Measurements from ENCODE around the gene NLRP1. TPM values are rescaled to one million over a fixed set of nuclear protein-coding genes. Genes with fewer than 3 reads are reported as not detected.
A peak's percentile ranks its signal among the peaks of the same experiment; 100 is the strongest.

NLRP1 gene
- total RNA-seq, 2 experiments from 2014 or later, result 18.7 to 24.6 TPM

DNA sequence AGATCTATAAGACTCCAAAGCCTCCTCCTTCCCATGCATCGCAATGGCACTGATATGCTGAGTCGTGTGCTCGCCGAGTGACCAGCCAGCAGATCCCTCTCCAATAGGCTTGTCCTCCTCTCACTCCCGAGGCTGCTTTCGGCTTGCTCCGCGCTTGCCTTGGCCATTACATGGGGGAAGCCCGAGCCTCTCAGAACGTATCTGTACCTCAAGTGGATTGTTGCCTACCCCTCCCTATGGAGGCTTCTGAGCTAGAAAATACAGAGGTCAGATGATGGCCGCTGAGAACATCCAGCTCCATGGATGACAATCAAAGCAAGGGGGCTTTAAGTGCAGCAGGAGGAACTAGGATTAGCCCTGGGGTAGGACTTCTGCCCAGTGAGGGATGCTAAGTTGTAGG is 7.7 kb upstream of the NLRP1 start:
- H3K9me3 ChIP-seq (ENCODE audit: low read length), result no peaks in the 10 kb centered on the region
- H3K27ac ChIP-seq (ENCODE audit: low read depth, low read length, poor library complexity, severe bottlenecking), result no peak overlapping the region
- H3K4me3 ChIP-seq (ENCODE audit: low read depth, low read length, poor library complexity, severe bottlenecking), result no peak overlapping the region
- no peak overlapping the region for H2AFZ ChIP-seq (ENCODE audit: low read length)
- TF ChIP-seq, protein P1, sequence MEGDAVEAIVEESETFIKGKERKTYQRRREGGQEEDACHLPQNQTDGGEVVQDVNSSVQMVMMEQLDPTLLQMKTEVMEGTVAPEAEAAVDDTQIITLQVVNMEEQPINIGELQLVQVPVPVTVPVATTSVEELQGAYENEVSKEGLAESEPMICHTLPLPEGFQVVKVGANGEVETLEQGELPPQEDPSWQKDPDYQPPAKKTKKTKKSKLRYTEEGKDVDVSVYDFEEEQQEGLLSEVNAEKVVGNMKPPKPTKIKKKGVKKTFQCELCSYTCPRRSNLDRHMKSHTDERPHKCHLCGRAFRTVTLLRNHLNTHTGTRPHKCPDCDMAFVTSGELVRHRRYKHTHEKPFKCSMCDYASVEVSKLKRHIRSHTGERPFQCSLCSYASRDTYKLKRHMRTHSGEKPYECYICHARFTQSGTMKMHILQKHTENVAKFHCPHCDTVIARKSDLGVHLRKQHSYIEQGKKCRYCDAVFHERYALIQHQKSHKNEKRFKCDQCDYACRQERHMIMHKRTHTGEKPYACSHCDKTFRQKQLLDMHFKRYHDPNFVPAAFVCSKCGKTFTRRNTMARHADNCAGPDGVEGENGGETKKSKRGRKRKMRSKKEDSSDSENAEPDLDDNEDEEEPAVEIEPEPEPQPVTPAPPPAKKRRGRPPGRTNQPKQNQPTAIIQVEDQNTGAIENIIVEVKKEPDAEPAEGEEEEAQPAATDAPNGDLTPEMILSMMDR (conservative IDR thresholded peaks at IDR 0.05; ENCODE audit: low read length), result no peak
- no peak for TF ChIP-seq EZH2phosphoT487 (IDR thresholded peaks at IDR 0.05; ENCODE audit: borderline replicate concordance, low read depth, low read length)
- H3K36me3 ChIP-seq (ENCODE audit: insufficient read depth, low read length), result no peaks in the 10 kb centered on the region
- intact Hi-C loops (cut with micrococcal nuclease; ENCODE audit: unreplicated experiment), result loop anchor here (1.0 kb wide), 1 partner anchor 115 kb away; no protein-coding TSS in a partner anchor
- no peaks in the 10 kb centered on the region for H3K4me1 ChIP-seq (ENCODE audit: insufficient read depth, low read length, poor library complexity, severe bottlenecking)
- H3K4me2 ChIP-seq (ENCODE audit: low read length), result no peak overlapping the region
- no peaks in the 10 kb centered on the region for H3K79me2 ChIP-seq (ENCODE audit: insufficient read depth, low read depth, low read length)
- CTCF ChIA-PET (ENCODE audit: unreplicated experiment), result interaction anchor here (0.9 kb wide), 1 partner anchor 84 kb away, joined by 3 read pairs; no protein-coding TSS in a partner anchor
- no TSS peak for BruUV-seq (replicated peaks)
- DNase-seq (ENCODE audit: low spot score), result no peak
- H4K20me1 ChIP-seq (ENCODE audit: insufficient read depth, low read length), result no peaks in the 10 kb centered on the region
- no peaks in the 10 kb centered on the region for H3K9me2 ChIP-seq (ENCODE audit: insufficient read depth, low read length)
- POLR2A ChIA-PET, result no interaction called here

DNA sequence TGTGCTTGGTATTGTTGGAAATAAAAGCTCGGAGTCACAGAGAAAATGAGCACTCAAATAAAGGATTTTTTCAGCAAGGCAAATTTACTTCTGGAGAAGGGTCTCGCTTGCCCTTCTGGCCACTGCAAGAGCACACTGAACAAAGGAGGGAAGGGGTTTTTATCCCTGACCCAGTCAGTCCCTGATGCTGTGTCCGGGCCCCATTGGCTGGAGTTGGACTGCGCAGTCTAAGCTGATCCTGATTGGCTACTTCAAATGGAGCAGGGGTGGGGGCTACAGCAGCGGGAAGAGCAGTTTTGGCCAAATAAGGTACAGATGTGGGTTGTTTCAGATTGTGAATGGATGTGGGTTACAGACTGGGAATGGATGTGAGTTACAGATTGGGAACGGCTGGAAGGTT is 4.3 kb upstream of the NLRP1 start:
- Histone ChIP-seq H3K79me2 (ENCODE audit: insufficient read depth, low read depth, low read length) (no peaks in the 10 kb centered on the region), H3K4me3 (ENCODE audit: low read depth, low read length, poor library complexity, severe bottlenecking) (no peak overlapping the region), H2AFZ (ENCODE audit: low read length) (no peak overlapping the region), H3K27ac (ENCODE audit: low read depth, low read length, poor library complexity, severe bottlenecking) (no peak overlapping the region), H3K4me1 (ENCODE audit: insufficient read depth, low read length, poor library complexity, severe bottlenecking) (peaks cover 16% of the 10 kb centered on the region), H4K20me1 (ENCODE audit: insufficient read depth, low read length) (no peaks in the 10 kb centered on the region), H3K9me3 (ENCODE audit: low read length) (no peaks in the 10 kb centered on the region), H3K4me2 (ENCODE audit: low read length) (no peak overlapping the region), H3K36me3 (ENCODE audit: insufficient read depth, low read length) (no peaks in the 10 kb centered on the region), H3K9me2 (ENCODE audit: insufficient read depth, low read length) (no peaks in the 10 kb centered on the region)
- BruUV-seq (replicated peaks), result no TSS peak
- TF ChIP-seq EZH2phosphoT487 (IDR thresholded peaks at IDR 0.05; ENCODE audit: borderline replicate concordance, low read depth, low read length), result no peak
- TF ChIP-seq, protein P1 (conservative IDR thresholded peaks at IDR 0.05; ENCODE audit: low read length), result no peak
- DNase-seq (ENCODE audit: low spot score), result no peak
- intact Hi-C loops (cut with micrococcal nuclease; ENCODE audit: unreplicated experiment), result loop anchor here (5.0 kb wide), 1 partner anchor 849 kb away; the partner anchor contains the start of gene AIPL1
- ChIA-PET CTCF (ENCODE audit: unreplicated experiment) (no interaction called here), POLR2A (no interaction called here)

DNA sequence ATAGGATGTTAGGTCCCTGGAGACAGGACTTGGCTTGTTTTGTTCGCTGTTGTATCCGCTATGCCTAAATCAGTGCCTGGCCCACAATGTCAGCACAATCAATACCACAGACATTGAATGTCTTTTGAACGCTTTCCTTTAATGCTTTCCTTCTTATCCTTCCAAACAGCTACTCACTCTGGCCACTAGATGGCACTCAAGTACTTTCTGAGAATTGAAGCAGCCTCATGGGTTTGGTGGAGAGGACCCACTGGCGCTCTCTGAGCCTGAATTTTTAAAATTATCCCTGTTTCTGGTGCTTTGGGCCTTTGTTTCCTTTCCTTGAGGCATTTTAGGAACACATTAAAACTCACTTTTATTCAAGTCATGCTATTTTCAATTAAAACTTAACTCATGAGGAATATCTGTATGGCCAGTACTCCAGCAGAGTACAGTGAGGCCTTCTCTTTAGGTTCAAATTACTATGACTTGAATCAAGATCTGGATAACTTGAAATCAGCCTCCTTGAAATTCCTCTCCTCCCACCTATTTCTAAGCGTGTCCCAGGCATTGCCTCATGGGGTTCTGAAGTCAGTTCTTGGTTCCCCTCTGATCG is 3.2 kb upstream of the NLRP1 start:
- H2AFZ ChIP-seq (ENCODE audit: low read length), result no peak overlapping the region
- BruUV-seq (replicated peaks), result no TSS peak
- POLR2A ChIA-PET, result no interaction called here

More for the DNA sequence above, 3.2 kb upstream of the NLRP1 start:
- Histone ChIP-seq H4K20me1 (ENCODE audit: insufficient read depth, low read length) (no peaks in the 10 kb centered on the region), H3K4me2 (ENCODE audit: low read length) (no peak overlapping the region), H3K9me3 (ENCODE audit: low read length) (no peaks in the 10 kb centered on the region), H3K27ac (ENCODE audit: low read depth, low read length, poor library complexity, severe bottlenecking) (no peak overlapping the region), H3K9me2 (ENCODE audit: insufficient read depth, low read length) (no peaks in the 10 kb centered on the region), H3K36me3 (ENCODE audit: insufficient read depth, low read length) (no peaks in the 10 kb centered on the region), H3K4me1 (ENCODE audit: insufficient read depth, low read length, poor library complexity, severe bottlenecking) (peaks cover 26% of the 10 kb centered on the region), H3K4me3 (ENCODE audit: low read depth, low read length, poor library complexity, severe bottlenecking) (no peak overlapping the region), H3K79me2 (ENCODE audit: insufficient read depth, low read depth, low read length) (no peaks in the 10 kb centered on the region)
- CTCF ChIA-PET (ENCODE audit: unreplicated experiment), result no interaction called here
- intact Hi-C loops (cut with micrococcal nuclease; ENCODE audit: unreplicated experiment), result loop anchor here (1.0 to 5.0 kb wide), 2 partner anchors 835 to 850 kb away; partner anchors contain the start of gene AIPL1
- TF ChIP-seq, protein P1 (conservative IDR thresholded peaks at IDR 0.05; ENCODE audit: low read length), result peak; percentile 98
- no peak for TF ChIP-seq EZH2phosphoT487 (IDR thresholded peaks at IDR 0.05; ENCODE audit: borderline replicate concordance, low read depth, low read length)
- DNase-seq (ENCODE audit: low spot score), result peak; percentile 83

All from OCI-LY7 (cell line).